GM19395 (cell line): ENCODE measurements around the gene RHD.
A peak's percentile ranks its signal among the peaks of the same experiment; 100 is the strongest.
"Not testable (repeated sequence)": the region's sequence is repeated elsewhere in the genome, so short reads cannot be mapped to it uniquely, and the experiment has no call there.

Experiments
- ATAC-seq: cut with Tn5 transposase; IDR thresholded peaks from one replicate; pipeline ENCODE4 v1.9.1; 2021; ENCODE audit warnings: mild to moderate bottlenecking, moderate library complexity; ENCODE audit not compliant: unreplicated experiment

Gene RHD

GRCh38 chr1:25256578-25256965 lies 15.7 kb upstream of the RHD start:
- no peak for ATAC-seq

- ATAC-seq, result no peak
Observed at GRCh38 chr1:25257196-25257595, 15.1 kb upstream of the RHD start.

- not testable (repeated sequence) for ATAC-seq
Observed at GRCh38 chr1:25259813-25260212, 12.5 kb upstream of the RHD start.

GRCh38 chr1:25260336-25260735 lies 12.0 kb upstream of the RHD start:
- not testable (repeated sequence) for ATAC-seq

GRCh38 chr1:25266554-25267287 lies 5.6 kb upstream of the RHD start:
- ATAC-seq, result peak; percentile 31

GRCh38 chr1:25267288-25268142 lies 4.8 kb upstream of the RHD start:
- peak; percentile 68 for ATAC-seq

GRCh38 chr1:25268143-25268760 lies 4.1 kb upstream of the RHD start:
- ATAC-seq, result not testable (repeated sequence)

- not testable (repeated sequence) for ATAC-seq
Observed at GRCh38 chr1:25275648-25276047, 3.3 kb downstream of the RHD start.

- not testable (repeated sequence) for ATAC-seq
Observed at GRCh38 chr1:25277295-25277694, 5.0 kb downstream of the RHD start.

GRCh38 chr1:25278358-25278757 lies 6.0 kb downstream of the RHD start:
- not testable (repeated sequence) for ATAC-seq

GRCh38 chr1:25278790-25279189 lies 6.5 kb downstream of the RHD start:
- not testable (repeated sequence) for ATAC-seq

- ATAC-seq, result not testable (repeated sequence)
Observed at GRCh38 chr1:25279693-25280111, 7.4 kb downstream of the RHD start.

- ATAC-seq, result not testable (repeated sequence)
Observed at GRCh38 chr1:25285862-25286261, 13.6 kb downstream of the RHD start.

GRCh38 chr1:25287164-25287563 lies 14.9 kb downstream of the RHD start:
- ATAC-seq, result not testable (repeated sequence)

GRCh38 chr1:25288573-25289101 lies 16.3 kb downstream of the RHD start:
- not testable (repeated sequence) for ATAC-seq

GRCh38 chr1:25290043-25290442 lies 17.7 kb downstream of the RHD start:
- ATAC-seq, result not testable (repeated sequence)

GRCh38 chr1:25293426-25293825 lies 21.1 kb downstream of the RHD start:
- not testable (repeated sequence) for ATAC-seq

GRCh38 chr1:25294889-25295826 lies 22.8 kb downstream of the RHD start:
- ATAC-seq, result not testable (repeated sequence)

- ATAC-seq, result not testable (repeated sequence)
Observed at GRCh38 chr1:25296501-25296900, 24.2 kb downstream of the RHD start.

- ATAC-seq, result not testable (repeated sequence)
Observed at GRCh38 chr1:25300729-25301128, 28.4 kb downstream of the RHD start.
